ENCODE data around the gene CARTPT. TPM values are rescaled to one million over a fixed set of nuclear protein-coding genes. Genes with fewer than 3 reads are reported as not detected.

Gene CARTPT
- total RNA-seq, 4 donors from 2014 or later = not detected

- H3K4me3 ChIP-seq = no peak overlapping the region
- TF ChIP-seq POLR2A (IDR thresholded peaks at IDR 0.05) (no peak), CTCF (IDR thresholded peaks at IDR 0.05 in 4 of 5, conservative IDR thresholded peaks at IDR 0.05 in 1 of 5) (peak in 1 of 5 experiments; percentile 28)
- H3K4me1 ChIP-seq = no peaks in the 10 kb centered on the region
- intact Hi-C loops (cut with DNase I; ENCODE audit: low total_unique reads) (no loop called here), in situ Hi-C loops (cut with MboI; ENCODE audit: low sequenced_read_pairs in 4 of 4) (no loop called here)
- DNase-seq (no peak), ATAC-seq (no peak)
- H3K27me3 ChIP-seq = no peaks in the 10 kb centered on the region
- no peaks in the 10 kb centered on the region for H3K36me3 ChIP-seq
- no peaks in the 10 kb centered on the region for H3K9me3 ChIP-seq
- no peak overlapping the region for H3K27ac ChIP-seq
These were observed 21.1 kb upstream of the CARTPT start for GRCh38 chr5:71697967-71698366.

- DNase-seq (no peak), ATAC-seq (no peak)
- no peaks in the 10 kb centered on the region for H3K9me3 ChIP-seq
- TF ChIP-seq CTCF (IDR thresholded peaks at IDR 0.05 in 4 of 5, conservative IDR thresholded peaks at IDR 0.05 in 1 of 5) (no peak), POLR2A (IDR thresholded peaks at IDR 0.05) (no peak)
- H3K27me3 ChIP-seq = peaks cover 0 to 2% (median 0%) of the 10 kb centered on the region in 3 donors
- intact Hi-C loops (cut with DNase I; ENCODE audit: low total_unique reads) = no loop called here
- no peak overlapping the region for H3K27ac ChIP-seq
- H3K4me1 ChIP-seq = no peaks in the 10 kb centered on the region
- in situ Hi-C loops (cut with MboI; ENCODE audit: low sequenced_read_pairs in 4 of 4) = no loop called here
- H3K4me3 ChIP-seq = no peak overlapping the region
- H3K36me3 ChIP-seq = no peaks in the 10 kb centered on the region
These were observed 19.8 kb upstream of the CARTPT start for GRCh38 chr5:71699233-71699632.

GRCh38 chr5:71699751-71700150 lies 19.3 kb upstream of the CARTPT start:
- in situ Hi-C loops (cut with MboI; ENCODE audit: low sequenced_read_pairs in 4 of 4) (no loop called here), intact Hi-C loops (cut with DNase I; ENCODE audit: low total_unique reads) (no loop called here)
- no peak for DNase-seq
- Histone ChIP-seq H3K27me3 (peaks cover 0 to 2% (median 0%) of the 10 kb centered on the region in 3 donors), H3K27ac (no peak overlapping the region), H3K4me1 (no peaks in the 10 kb centered on the region), H3K9me3 (no peaks in the 10 kb centered on the region), H3K36me3 (no peaks in the 10 kb centered on the region), H3K4me3 (no peak overlapping the region)
- TF ChIP-seq POLR2A (IDR thresholded peaks at IDR 0.05) = no peak
- TF ChIP-seq CTCF (IDR thresholded peaks at IDR 0.05 in 4 of 5, conservative IDR thresholded peaks at IDR 0.05 in 1 of 5) = no peak
- no peak for ATAC-seq

- DNase-seq (no peak), ATAC-seq (no peak)
- intact Hi-C loops (cut with DNase I; ENCODE audit: low total_unique reads) (no loop called here), in situ Hi-C loops (cut with MboI; ENCODE audit: low sequenced_read_pairs in 4 of 4) (no loop called here)
- Histone ChIP-seq H3K4me3 (no peak overlapping the region), H3K36me3 (no peaks in the 10 kb centered on the region), H3K4me1 (no peaks in the 10 kb centered on the region), H3K27me3 (peaks cover 0 to 2% (median 0%) of the 10 kb centered on the region in 3 donors), H3K27ac (no peak overlapping the region), H3K9me3 (no peaks in the 10 kb centered on the region)
- TF ChIP-seq CTCF (IDR thresholded peaks at IDR 0.05 in 4 of 5, conservative IDR thresholded peaks at IDR 0.05 in 1 of 5) = no peak
- no peak for TF ChIP-seq POLR2A (IDR thresholded peaks at IDR 0.05)
These were observed 18.3 kb upstream of the CARTPT start for GRCh38 chr5:71700803-71701202.

- ATAC-seq (no peak), DNase-seq (no peak)
- Histone ChIP-seq H3K27ac (no peak overlapping the region), H3K4me3 (no peak overlapping the region), H3K36me3 (no peaks in the 10 kb centered on the region), H3K4me1 (no peaks in the 10 kb centered on the region), H3K27me3 (peaks cover 0 to 2% (median 0%) of the 10 kb centered on the region in 3 donors), H3K9me3 (no peaks in the 10 kb centered on the region)
- intact Hi-C loops (cut with DNase I; ENCODE audit: low total_unique reads) = no loop called here
- TF ChIP-seq POLR2A (IDR thresholded peaks at IDR 0.05) (no peak), CTCF (IDR thresholded peaks at IDR 0.05 in 4 of 5, conservative IDR thresholded peaks at IDR 0.05 in 1 of 5) (no peak)
- in situ Hi-C loops (cut with MboI; ENCODE audit: low sequenced_read_pairs in 4 of 4) = no loop called here
These were observed 17.7 kb upstream of the CARTPT start for GRCh38 chr5:71701407-71701806.
